Measurements from ENCODE around the gene PXDN.

DNA sequence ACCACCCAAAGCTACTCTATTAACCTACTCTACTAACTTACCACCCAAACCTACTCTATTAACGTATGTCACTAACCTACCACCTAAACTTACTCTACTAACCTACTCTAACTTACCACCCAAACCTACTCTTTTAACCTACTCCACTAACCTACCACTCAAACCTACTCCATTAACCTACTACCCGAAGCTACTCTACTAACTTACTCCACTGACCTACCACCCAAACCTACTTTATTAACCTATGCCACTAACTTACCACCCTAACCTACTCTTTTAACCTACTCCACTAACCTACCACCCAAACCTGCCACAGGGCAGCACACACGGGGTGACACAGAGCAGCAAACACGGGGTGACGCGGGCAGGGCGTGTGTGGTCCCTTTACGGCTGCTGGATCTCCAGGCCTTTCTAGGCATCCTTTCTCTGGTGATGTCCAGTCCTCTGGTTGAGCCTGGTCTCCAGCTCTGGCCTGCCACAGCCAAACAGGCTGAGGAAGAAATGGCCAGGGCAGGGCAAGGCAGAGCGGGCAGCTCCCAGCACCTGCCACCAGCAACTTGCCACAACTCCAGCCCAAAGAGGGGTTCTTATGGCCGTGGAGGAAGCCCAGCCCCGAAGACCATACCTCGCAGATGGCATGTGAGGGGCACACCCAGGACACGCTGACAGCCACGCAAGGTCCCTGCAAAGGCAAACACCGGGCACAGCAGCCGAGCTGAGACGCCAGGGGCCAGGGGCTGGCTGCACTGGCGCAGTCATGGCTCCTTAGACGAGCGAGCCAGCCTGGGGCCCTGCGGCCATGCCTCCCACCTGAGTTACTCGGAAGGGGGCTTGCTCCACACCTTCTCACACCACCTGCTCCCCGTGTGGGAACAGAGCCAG is 25.7 kb downstream of the PXDN start:
- TF ChIP-seq CTCF (conservative IDR thresholded peaks at IDR 0.05; ENCODE audit: low read length) = no peak
- no peak for TF ChIP-seq EZH2phosphoT487 (IDR thresholded peaks at IDR 0.05; ENCODE audit: borderline replicate concordance)

All from Loucy (cell line).